Lung (tissue), 12 donors: ENCODE data around the gene COL5A2. TPM values are rescaled to one million over a fixed set of nuclear protein-coding genes. Genes with fewer than 3 reads are reported as not detected.

Experiments used
- ATAC-seq: fragments of 200-7000 bp; cut with Tn5 transposase; one replicate; pipeline ENCODE4 v1.9.1; 2020; ENCODE audit warnings: moderate number of reproducible peaks; ENCODE audit not compliant: insufficient read depth, low FRiP score
- DNase-seq, 3 donors: peaks; one replicate each; pipeline ENCODE4 v3.0.0-alpha.2; 2013 to 2017
- H3K27ac ChIP-seq, 2 donors: one replicate each; pipeline ENCODE4 v1.5.1; 2013; ENCODE audit warnings: mild to moderate bottlenecking in 2 of 2, moderate library complexity in 2 of 2, control low read depth in 1 of 2, inconsistent platforms in 1 of 2, low read depth in 1 of 2, low read length in 1 of 2
- H3K27me3 ChIP-seq, 3 donors: one replicate each; pipeline ENCODE4 v1.5.1; 2013; ENCODE audit warnings: low read length in 2 of 3; ENCODE audit not compliant: control insufficient read depth in 3 of 3, insufficient read depth in 3 of 3
- H3K36me3 ChIP-seq, 4 donors: one replicate each; pipeline ENCODE4 v1.5.1; 2013; ENCODE audit warnings: low read length in 4 of 4, mild to moderate bottlenecking in 1 of 4, moderate library complexity in 1 of 4; ENCODE audit not compliant: control insufficient read depth in 4 of 4, insufficient read depth in 4 of 4
- H3K4me1 ChIP-seq, 5 donors: one replicate each; pipeline ENCODE4 v1.5.1; 2013; ENCODE audit warnings: low read length in 5 of 5, mild to moderate bottlenecking in 2 of 5, moderate library complexity in 1 of 5; ENCODE audit not compliant: control insufficient read depth in 5 of 5, insufficient read depth in 5 of 5
- H3K4me3 ChIP-seq: one replicate; pipeline ENCODE4 v1.5.1; 2013; ENCODE audit warnings: mild to moderate bottlenecking, control low read depth, moderate library complexity
- H3K9ac ChIP-seq, 2 donors: one replicate each; pipeline ENCODE4 v1.5.1; 2013; ENCODE audit warnings: low read length in 2 of 2, control low read depth in 1 of 2; ENCODE audit not compliant: insufficient read depth in 1 of 2
- H3K9me3 ChIP-seq, 4 donors: one replicate each; pipeline ENCODE4 v1.5.1; 2013; ENCODE audit warnings: low read length in 3 of 4, mild to moderate bottlenecking in 1 of 4, moderate library complexity in 1 of 4; ENCODE audit not compliant: control insufficient read depth in 4 of 4, insufficient read depth in 3 of 4
- CTCF ChIP-seq: IDR thresholded peaks from 2 replicates; pipeline ENCODE4 v1.5.1; 2012; ENCODE audit warnings: mild to moderate bottlenecking; ENCODE audit errors: control extremely low read depth, extremely low read depth
- WGBS, 2 donors: extraction: QIAGEN DNeasy Blood & Tissue Kit; methylation state at CpG; one replicate each; pipeline ENCODE4 v1.1.7; 2013; 5-methylcytosine and 5-hydroxymethylcytosine counted together
- polyA plus RNA-seq, 2 donors: library from polyadenylated mRNA; stranded (reverse); fragments of 200-250 nt; gene quantifications; one replicate each; pipeline ENCODE4 v1.2.1, GENCODE V29; 2013
- total RNA-seq, 2 donors: library from RNA; depleted of rRNA in 1 of 2; stranded (reverse); fragments of >200 nt in 1 of 2; gene quantifications; one replicate each; pipeline ENCODE4 v1.2.1, GENCODE V29; 2014 to 2021
- donor health status: control.
- donor health status: control.
- donor health status: Bipolar disorder and iron deficiency.
- donor health status: healthy.
- donor health status: DM: yes; HTN: yes; CAD: no.

Gene COL5A2
- total and polyA plus RNA-seq, 4 donors: 9.9 to 209 (median 48.8) TPM

GRCh38 chr2:189082376-189082975 is 97.1 kb downstream of the COL5A2 start:
- peak; percentile 60 for ATAC-seq
- Histone ChIP-seq H3K4me3 (no peak overlapping the region), H3K9ac (no peak overlapping the region), H3K27me3 (no peaks in the 10 kb centered on the region), H3K4me1 (peaks cover 0 to 55% (median 0%) of the 10 kb centered on the region in 5 donors), H3K27ac (no peak overlapping the region), H3K9me3 (no peaks in the 10 kb centered on the region), H3K36me3 (peaks cover 0 to 25% (median 5%) of the 10 kb centered on the region in 4 donors)
- 67 to 80% methylated on average over 3 of the region's 3 CpGs for WGBS, 2 donors
- DNase-seq: peak; percentile 94 to 98 (median 98)
- TF ChIP-seq CTCF: no peak

GRCh38 chr2:189076572-189076971 is 103.0 kb downstream of the COL5A2 start:
- no peak for DNase-seq
- peak overlapping the region in 1 of 2 donors; percentile 12 for H3K27ac ChIP-seq
- WGBS, 2 donors: 66 to 75% methylated on average over 3 of the region's 3 CpGs
- no peaks in the 10 kb centered on the region for H3K9me3 ChIP-seq
- no peak for ATAC-seq
- no peaks in the 10 kb centered on the region for H3K27me3 ChIP-seq
- H3K36me3 ChIP-seq: peaks cover 0 to 36% (median 11%) of the 10 kb centered on the region in 4 donors
- H3K9ac ChIP-seq: no peak overlapping the region
- TF ChIP-seq CTCF: no peak
- no peak overlapping the region for H3K4me3 ChIP-seq
- H3K4me1 ChIP-seq: peaks cover 0 to 8% (median 0%) of the 10 kb centered on the region in 5 donors

- Histone ChIP-seq H3K36me3 (peaks cover 0 to 39% (median 11%) of the 10 kb centered on the region in 4 donors), H3K27me3 (no peaks in the 10 kb centered on the region), H3K9ac (no peak overlapping the region), H3K27ac (no peak overlapping the region), H3K4me1 (peaks cover 0 to 4% (median 0%) of the 10 kb centered on the region in 5 donors), H3K9me3 (no peaks in the 10 kb centered on the region), H3K4me3 (no peak overlapping the region)
- DNase-seq: no peak
- 85 to 92% methylated on average over 3 of the region's 3 CpGs for WGBS, 2 donors
- no peak for TF ChIP-seq CTCF
- ATAC-seq: no peak
These were observed 103.4 kb downstream of the COL5A2 start for GRCh38 chr2:189076120-189076519.

- no peak overlapping the region for H3K27ac ChIP-seq
- H3K4me3 ChIP-seq: no peak overlapping the region
- no peaks in the 10 kb centered on the region for H3K27me3 ChIP-seq
- H3K9ac ChIP-seq: no peak overlapping the region
- no peaks in the 10 kb centered on the region for H3K9me3 ChIP-seq
- H3K36me3 ChIP-seq: peaks cover 0 to 34% (median 11%) of the 10 kb centered on the region in 4 donors
- H3K4me1 ChIP-seq: no peaks in the 10 kb centered on the region
- TF ChIP-seq CTCF: no peak
- ATAC-seq (no peak), DNase-seq (no peak)
- 77 to 86% methylated on average over 3 of the region's 3 CpGs for WGBS, 2 donors
These were observed 105.1 kb downstream of the COL5A2 start for GRCh38 chr2:189074506-189074905.
